ENCODE measurements around the gene CDC42BPG.

The CDC42BPG gene

DNA sequence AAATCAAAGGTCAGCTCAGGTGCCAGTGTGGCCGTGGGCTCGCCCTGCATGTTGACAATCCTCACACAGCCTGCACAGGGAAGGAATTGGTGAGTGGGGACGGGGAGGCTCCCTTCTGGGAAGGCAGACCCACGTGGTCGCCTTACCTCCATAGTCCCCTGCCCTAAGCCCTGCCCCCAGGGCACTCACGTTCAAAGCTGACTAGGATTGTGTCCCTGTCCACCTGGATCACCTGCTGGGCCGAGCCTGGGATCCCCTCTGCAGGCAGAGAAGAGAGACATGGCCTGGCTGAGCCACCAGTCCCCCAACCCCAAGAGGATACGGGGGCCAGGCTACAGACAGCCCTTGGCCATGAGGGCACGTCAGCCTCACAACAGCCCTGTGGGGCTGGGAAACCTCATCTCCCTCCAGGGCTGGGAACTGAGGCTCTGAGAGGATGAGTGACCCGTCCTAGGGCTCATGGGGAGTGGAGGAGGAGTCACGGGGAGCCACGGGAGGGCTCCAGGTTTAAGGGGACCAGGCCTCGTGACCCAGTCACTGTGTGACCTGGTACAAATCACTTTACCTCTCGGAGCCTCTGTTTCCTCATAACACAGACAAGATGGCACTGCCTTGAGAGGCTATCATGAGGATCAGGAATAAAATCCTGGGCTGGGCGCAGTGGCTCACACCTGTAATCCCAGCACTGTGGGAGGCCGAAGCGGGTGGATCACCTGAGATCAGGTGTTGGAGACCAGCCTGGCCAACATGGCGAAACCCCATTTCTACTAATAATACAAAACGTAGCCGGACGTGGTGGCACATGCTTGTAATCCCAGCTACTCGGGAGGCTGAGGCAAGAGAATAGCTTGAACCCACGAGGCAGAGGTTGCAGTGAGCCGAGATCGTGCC is 54.0 kb downstream of the CDC42BPG start:
- Histone ChIP-seq H2BK12ac (ENCODE audit: low read length) (no peak overlapping the region), H4K91ac (ENCODE audit: low read depth, low read length) (no peak overlapping the region), H2AK5ac (ENCODE audit: low read length) (no peak overlapping the region), H3K23ac (ENCODE audit: low read length) (no peak overlapping the region), H2BK5ac (ENCODE audit: low read depth, low read length, poor library complexity) (no peak overlapping the region), H2BK120ac (ENCODE audit: insufficient read depth, low read length, poor library complexity) (no peak overlapping the region), H3K79me2 (ENCODE audit: control insufficient read depth, insufficient read depth, low read length, poor library complexity) (no peaks in the 10 kb centered on the region), H3K9me3 (ENCODE audit: insufficient read depth, low read depth, low read length) (no peaks in the 10 kb centered on the region), H3K4me3 (ENCODE audit: low read depth, low read length) (no peak overlapping the region), H3K27ac (ENCODE audit: low read depth, low read length) (no peak overlapping the region), H3K36me3 (ENCODE audit: control insufficient read depth in 1 of 2, insufficient read depth in 2 of 2, low read length in 2 of 2) (peaks cover 29 to 34% of the 10 kb centered on the region in 2 experiments), H3K79me1 (ENCODE audit: low read length) (no peaks in the 10 kb centered on the region), H3K27me3 (ENCODE audit: insufficient read depth, low read length) (no peaks in the 10 kb centered on the region), H2AFZ (ENCODE audit: insufficient read depth, low read length, poor library complexity) (no peak overlapping the region), H3K14ac (ENCODE audit: low read length) (no peak overlapping the region), H3K18ac (ENCODE audit: low read length) (no peak overlapping the region), H3K4me1 (ENCODE audit: control insufficient read depth in 1 of 2, insufficient read depth in 2 of 2, low read length in 2 of 2) (no peaks in the 10 kb centered on the region), H4K12ac (ENCODE audit: low read depth, low read length) (no peak overlapping the region), H4K8ac (ENCODE audit: low read depth, low read length) (no peak overlapping the region), H3K9ac (ENCODE audit: low read length) (no peak overlapping the region), H3K4ac (ENCODE audit: low read depth, low read length) (no peak overlapping the region), H3K4me2 (ENCODE audit: low read length) (no peak overlapping the region)
- DNase-seq = no peak
- no CpG with 5 or more reads among the region's 25 CpGs for WGBS (ENCODE audit: extremely low coverage, insufficient coverage, insufficient read length)

DNA sequence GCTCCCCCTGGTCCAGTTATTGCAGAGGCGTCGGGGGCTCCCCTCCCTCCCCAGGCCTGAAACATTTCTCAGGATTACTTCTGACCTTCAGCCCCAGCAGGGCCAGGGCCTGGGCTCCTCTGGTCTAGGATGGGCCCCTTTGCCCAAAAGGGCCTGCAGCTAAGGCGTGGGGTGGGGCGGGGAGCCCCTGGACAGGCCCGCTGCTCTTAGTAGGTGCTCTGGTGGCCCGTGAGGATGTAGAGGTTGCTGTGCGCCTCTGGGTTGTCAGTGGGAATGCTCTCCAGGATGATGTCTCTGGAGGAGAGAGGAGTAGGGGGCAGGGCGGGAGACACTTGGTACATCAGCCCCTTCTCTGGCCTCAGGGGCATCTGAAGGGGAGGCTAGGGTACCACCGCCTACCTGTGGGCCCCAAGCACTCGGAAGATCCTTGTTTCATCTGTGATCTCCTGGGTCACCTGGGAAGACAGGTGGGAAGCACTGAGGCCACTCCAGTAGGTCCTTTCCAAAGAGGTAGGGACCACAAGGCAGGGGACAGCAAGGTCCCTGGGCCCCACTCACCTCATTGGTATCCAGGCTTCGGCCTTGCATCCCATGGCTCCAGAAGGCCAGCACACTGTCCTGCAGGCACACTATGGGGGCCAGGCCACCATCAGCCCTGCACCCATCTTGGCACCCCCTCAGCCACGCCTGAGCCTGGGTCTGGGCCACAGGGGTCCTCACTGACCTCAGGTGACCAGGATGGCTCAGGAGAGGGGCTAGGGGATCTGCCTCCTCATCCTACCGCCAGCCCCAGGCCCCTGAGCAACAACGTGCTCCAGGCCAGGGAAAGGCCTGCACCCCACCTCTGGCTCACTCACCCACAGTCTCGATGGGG is 54.9 kb downstream of the CDC42BPG start:
- H3K4me3 ChIP-seq (ENCODE audit: low read depth, low read length) = no peak overlapping the region
- no peaks in the 10 kb centered on the region for H3K79me1 ChIP-seq (ENCODE audit: low read length)
- no peak overlapping the region for H3K27ac ChIP-seq (ENCODE audit: low read depth, low read length)
- no peak overlapping the region for H2BK120ac ChIP-seq (ENCODE audit: insufficient read depth, low read length, poor library complexity)
- no peak overlapping the region for H3K14ac ChIP-seq (ENCODE audit: low read length)
- no peaks in the 10 kb centered on the region for H3K4me1 ChIP-seq (ENCODE audit: control insufficient read depth in 1 of 2, insufficient read depth in 2 of 2, low read length in 2 of 2)
- H4K8ac ChIP-seq (ENCODE audit: low read depth, low read length) = no peak overlapping the region
- no peaks in the 10 kb centered on the region for H3K27me3 ChIP-seq (ENCODE audit: insufficient read depth, low read length)
- no peak overlapping the region for H3K4me2 ChIP-seq (ENCODE audit: low read length)
- no peak overlapping the region for H2AK5ac ChIP-seq (ENCODE audit: low read length)
- H2BK5ac ChIP-seq (ENCODE audit: low read depth, low read length, poor library complexity) = no peak overlapping the region
- no peak overlapping the region for H3K23ac ChIP-seq (ENCODE audit: low read length)
- no peak overlapping the region for H2BK12ac ChIP-seq (ENCODE audit: low read length)
- no peak overlapping the region for H3K4ac ChIP-seq (ENCODE audit: low read depth, low read length)
- H4K91ac ChIP-seq (ENCODE audit: low read depth, low read length) = no peak overlapping the region
- H3K9ac ChIP-seq (ENCODE audit: low read length) = no peak overlapping the region
- DNase-seq = no peak
- no CpG with 5 or more reads among the region's 15 CpGs for WGBS (ENCODE audit: extremely low coverage, insufficient coverage, insufficient read length)
- H4K12ac ChIP-seq (ENCODE audit: low read depth, low read length) = no peak overlapping the region
- no peaks in the 10 kb centered on the region for H3K79me2 ChIP-seq (ENCODE audit: control insufficient read depth, insufficient read depth, low read length, poor library complexity)
- H2AFZ ChIP-seq (ENCODE audit: insufficient read depth, low read length, poor library complexity) = no peak overlapping the region
- peaks cover 29 to 34% of the 10 kb centered on the region in 2 experiments for H3K36me3 ChIP-seq (ENCODE audit: control insufficient read depth in 1 of 2, insufficient read depth in 2 of 2, low read length in 2 of 2)
- no peak overlapping the region for H3K18ac ChIP-seq (ENCODE audit: low read length)
- H3K9me3 ChIP-seq (ENCODE audit: insufficient read depth, low read depth, low read length) = no peaks in the 10 kb centered on the region

DNA sequence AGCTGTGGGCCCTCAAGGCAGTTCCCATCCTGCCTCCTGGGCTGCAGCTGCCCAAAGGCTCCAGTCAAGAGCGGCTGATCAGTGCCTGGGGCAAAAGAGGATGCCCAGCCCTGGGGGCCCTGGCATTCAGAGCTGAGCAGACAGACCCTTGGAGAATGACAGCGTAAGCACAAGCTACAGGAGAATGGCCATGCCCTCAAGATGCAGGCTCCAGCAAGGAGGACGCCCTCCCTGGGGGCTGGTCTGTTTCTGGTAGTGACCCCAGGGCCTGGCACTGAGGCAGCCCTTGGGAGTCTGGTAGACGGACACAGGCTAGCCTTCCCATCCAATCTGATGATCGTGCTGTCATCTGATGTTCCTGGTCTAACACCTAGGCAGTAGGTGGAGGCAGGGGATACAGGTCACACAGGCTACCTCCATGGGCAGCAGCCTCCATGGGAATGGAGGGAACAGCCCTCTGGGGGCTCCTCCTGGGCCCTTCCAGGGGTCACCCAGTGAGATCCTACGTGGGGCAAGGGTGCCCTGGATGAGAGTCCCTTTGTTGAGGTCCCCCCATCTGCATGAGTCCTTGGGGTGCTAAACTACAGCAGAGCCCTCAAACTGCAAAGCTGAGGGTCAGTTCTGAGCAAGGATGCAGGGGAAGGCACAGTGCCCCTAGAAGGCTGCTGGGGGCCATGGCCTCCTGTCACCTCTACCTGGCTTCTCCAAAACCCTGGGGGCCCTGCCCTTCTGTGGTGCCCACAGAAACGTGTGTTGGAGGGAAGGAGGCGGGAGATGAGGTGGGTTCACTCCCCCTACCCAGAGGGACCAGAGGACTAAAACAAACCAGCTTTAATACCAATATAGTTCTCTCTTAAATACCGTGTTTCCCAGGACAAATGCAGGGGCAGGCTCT is 55.9 kb downstream of the CDC42BPG start:
- H3K4me1 ChIP-seq (ENCODE audit: control insufficient read depth in 1 of 2, insufficient read depth in 2 of 2, low read length in 2 of 2) = no peaks in the 10 kb centered on the region
- H2BK12ac ChIP-seq (ENCODE audit: low read length) = no peak overlapping the region
- no peak overlapping the region for H2AK5ac ChIP-seq (ENCODE audit: low read length)
- no peak overlapping the region for H3K14ac ChIP-seq (ENCODE audit: low read length)
- peaks cover 29 to 34% of the 10 kb centered on the region in 2 experiments for H3K36me3 ChIP-seq (ENCODE audit: control insufficient read depth in 1 of 2, insufficient read depth in 2 of 2, low read length in 2 of 2)
- WGBS (ENCODE audit: extremely low coverage, insufficient coverage, insufficient read length) = no CpG with 5 or more reads among the region's 9 CpGs
- no peak overlapping the region for H3K23ac ChIP-seq (ENCODE audit: low read length)
- H3K9ac ChIP-seq (ENCODE audit: low read length) = no peak overlapping the region
- no peak overlapping the region for H2BK5ac ChIP-seq (ENCODE audit: low read depth, low read length, poor library complexity)
- DNase-seq = no peak
- no peak overlapping the region for H3K4me3 ChIP-seq (ENCODE audit: low read depth, low read length)
- H3K9me3 ChIP-seq (ENCODE audit: insufficient read depth, low read depth, low read length) = no peaks in the 10 kb centered on the region
- H3K4me2 ChIP-seq (ENCODE audit: low read length) = no peak overlapping the region
- no peak overlapping the region for H4K8ac ChIP-seq (ENCODE audit: low read depth, low read length)
- H4K12ac ChIP-seq (ENCODE audit: low read depth, low read length) = no peak overlapping the region
- no peak overlapping the region for H3K18ac ChIP-seq (ENCODE audit: low read length)
- H2AFZ ChIP-seq (ENCODE audit: insufficient read depth, low read length, poor library complexity) = no peak overlapping the region
- no peak overlapping the region for H3K4ac ChIP-seq (ENCODE audit: low read depth, low read length)
- H2BK120ac ChIP-seq (ENCODE audit: insufficient read depth, low read length, poor library complexity) = no peak overlapping the region
- H3K27ac ChIP-seq (ENCODE audit: low read depth, low read length) = no peak overlapping the region
- H3K27me3 ChIP-seq (ENCODE audit: insufficient read depth, low read length) = no peaks in the 10 kb centered on the region
- no peaks in the 10 kb centered on the region for H3K79me1 ChIP-seq (ENCODE audit: low read length)
- H4K91ac ChIP-seq (ENCODE audit: low read depth, low read length) = no peak overlapping the region
- no peaks in the 10 kb centered on the region for H3K79me2 ChIP-seq (ENCODE audit: control insufficient read depth, insufficient read depth, low read length, poor library complexity)
